NOMO-1 (cell line): Measurements from ENCODE around the gene FXR2.
"Not testable (repeated sequence)": the region's sequence is repeated elsewhere in the genome, so short reads cannot be mapped to it uniquely, and the experiment has no call there.

Experiments
- DNase-seq, 2 experiments: peaks; one replicate each; lab custom pipeline; 2025; ENCODE audit not compliant: unreplicated experiment in 2 of 2; lab: John Stamatoyannopoulos, UW

Gene FXR2

DNA sequence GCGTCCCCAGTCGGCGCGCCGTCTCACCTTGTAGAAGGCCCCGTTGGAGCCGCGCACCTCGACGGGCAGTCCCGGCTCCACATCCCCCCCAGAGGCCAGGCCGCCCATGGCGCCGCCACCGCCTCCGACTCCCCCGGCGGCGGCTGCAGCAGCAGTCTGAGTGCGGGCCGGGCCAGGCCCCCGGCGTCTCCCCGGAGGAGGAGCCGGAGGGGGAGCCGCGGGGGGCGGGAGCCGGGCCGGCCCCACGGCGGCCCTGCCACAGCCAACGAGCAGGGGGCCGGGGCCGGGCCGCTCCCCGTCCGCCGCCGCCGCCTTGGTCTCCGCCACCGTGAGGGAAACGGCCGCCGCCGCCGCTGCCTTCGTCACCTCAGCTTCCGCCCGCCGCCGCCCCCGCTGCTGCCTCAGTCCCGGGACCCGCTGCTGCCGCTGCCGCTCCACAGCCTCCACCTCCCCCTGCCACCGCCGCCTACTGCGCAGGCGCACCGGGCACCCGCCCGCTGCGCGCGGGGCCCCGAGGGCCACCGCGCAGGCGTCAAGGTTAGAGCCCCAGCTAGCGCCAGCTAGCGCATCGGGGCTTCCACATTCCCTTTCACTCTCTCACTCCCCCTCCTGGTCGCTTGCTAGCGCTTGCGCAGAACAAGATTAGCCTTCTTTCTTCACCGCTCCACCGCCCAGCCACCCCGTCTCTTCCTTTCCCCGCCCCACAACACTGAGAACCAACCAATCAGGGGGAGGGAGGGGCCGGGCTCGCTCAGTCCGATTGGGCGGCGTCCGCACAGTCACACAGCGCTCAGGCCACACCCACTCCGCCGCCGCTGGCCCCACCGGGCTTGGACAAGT, at the start of gene FXR2:
Gene FXR2, minus strand, starts transcription at position 473 of the 840 bp plus-strand sequence. Its CDS starts 365 bp downstream, at position 108.
- peak; percentile 99 to 100 for DNase-seq

DNA sequence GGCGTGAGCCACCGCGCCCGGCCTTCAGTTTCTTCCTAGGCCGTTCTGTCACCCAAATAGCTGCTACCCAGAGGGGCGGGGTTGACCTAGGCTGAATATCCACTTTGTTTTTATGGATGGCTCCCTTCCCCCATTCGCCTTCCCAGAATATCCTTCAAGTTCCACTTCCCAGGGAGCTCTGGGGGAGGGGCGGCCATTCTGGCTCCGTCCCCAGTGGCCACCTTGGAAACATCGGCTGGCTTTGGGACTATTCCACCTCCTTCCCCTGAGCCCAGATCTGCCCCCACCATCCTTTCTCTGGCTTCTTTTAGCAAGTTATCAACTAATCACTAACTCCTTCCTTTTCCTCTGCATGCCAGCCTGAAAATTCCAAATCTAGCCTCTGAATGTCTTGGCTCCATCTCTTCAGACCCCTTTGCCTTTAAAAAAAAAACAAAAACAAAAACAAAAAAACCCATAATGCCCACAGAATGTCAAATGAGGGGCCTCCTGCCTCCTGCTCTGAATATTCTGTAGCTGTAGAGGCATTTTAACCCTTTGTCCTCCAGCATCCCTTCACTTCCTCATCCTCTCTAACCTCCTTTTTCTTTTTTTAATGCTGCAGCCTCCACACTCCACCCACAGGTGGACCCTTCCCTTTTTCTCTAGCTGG, 42.4 kb upstream of the FXR2 start:
- no peak for DNase-seq

DNA sequence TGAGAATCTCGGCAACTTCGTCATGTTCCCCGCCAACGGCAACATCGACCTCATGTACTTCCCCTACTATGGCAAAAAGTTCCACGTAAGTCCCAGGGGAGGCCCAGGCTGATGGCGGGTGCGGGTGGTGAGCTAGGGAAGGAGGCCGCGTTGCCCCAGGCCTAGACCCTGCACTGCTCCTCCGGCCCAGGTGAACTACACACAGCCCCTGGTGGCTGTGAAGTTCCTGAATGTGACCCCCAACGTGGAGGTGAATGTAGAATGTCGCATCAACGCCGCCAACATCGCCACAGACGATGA, 40.8 kb upstream of the FXR2 start:
- DNase-seq: no peak

DNA sequence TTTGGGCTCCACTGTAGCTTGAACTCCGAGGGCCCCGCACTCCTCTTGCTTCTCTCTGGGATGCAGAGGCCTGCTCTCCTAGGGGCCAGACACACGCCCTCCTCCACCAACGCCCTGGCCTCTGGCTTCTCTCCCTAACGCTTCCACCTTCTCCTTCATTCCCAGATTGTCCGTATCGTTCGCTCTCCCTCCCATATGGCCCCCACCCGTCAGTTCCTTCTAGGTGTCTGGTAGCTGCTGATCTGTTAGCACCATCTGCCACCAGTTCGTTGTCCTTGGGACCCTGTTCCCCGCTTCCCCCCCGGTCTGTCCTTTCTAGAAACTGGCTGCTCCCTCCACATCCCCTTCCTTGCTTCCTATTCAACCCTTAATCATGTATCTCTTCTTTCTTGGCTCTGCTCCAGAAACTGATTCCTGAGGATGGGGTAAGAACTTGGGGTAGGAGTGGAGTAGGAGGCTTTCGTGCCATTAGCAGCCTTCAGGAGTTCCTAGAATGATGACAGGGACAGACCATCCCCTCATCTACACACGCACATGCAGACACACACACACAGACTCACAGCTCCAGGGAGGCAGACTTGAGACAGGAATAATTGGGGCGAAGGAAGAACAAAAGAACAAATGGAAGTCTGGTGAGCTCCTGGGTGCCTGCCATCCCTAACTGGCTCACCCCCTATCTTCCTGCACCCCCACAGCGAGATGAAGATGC, 40.3 kb upstream of the FXR2 start:
- DNase-seq: no peak

DNA sequence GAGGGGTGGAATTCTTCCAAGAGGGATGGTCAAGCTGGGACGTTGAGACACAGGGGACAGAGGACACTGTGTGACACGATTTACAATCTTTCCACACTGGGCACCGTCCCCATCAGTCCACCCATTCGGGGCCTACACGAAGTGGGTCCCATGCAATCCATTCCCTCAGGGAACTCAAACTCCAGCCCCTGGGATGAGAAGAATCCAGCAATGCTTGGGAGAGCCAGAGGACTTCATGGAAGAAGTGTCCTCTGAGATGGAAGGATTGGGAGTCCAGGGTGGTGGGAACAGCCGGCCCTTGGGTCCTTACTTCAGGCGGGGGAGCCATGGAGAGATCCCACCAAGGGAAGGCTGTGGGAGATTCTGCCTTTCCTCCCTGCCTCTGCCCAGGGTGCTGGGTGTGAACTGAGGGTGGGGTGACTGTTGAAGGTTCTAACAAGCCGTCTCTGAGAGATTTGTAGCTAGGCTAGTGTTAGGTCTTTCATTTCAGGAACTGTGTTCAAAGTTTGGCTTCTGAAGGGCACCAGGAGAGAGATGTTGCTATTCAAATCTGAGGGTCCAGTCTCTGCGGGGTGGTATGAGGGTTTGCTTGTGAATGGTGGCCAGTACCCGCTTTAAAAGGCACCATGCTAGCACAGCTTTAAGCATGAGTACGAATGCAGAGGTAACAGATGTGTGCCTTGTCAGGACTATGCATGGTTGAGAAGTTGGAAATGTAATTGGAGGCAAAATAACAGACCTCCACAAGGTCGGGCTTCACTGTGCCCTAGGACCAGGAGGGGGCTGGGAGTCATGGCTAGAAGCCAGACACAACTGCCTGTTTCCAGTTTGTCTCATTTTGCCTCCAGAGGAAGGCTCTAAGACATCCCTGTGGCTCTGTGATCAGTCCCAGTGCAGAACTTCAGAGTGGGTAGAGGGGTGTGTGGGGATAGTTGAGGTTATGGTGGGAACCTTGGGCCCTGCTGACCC, 38.0 kb upstream of the FXR2 start:
- no peak for DNase-seq

DNA sequence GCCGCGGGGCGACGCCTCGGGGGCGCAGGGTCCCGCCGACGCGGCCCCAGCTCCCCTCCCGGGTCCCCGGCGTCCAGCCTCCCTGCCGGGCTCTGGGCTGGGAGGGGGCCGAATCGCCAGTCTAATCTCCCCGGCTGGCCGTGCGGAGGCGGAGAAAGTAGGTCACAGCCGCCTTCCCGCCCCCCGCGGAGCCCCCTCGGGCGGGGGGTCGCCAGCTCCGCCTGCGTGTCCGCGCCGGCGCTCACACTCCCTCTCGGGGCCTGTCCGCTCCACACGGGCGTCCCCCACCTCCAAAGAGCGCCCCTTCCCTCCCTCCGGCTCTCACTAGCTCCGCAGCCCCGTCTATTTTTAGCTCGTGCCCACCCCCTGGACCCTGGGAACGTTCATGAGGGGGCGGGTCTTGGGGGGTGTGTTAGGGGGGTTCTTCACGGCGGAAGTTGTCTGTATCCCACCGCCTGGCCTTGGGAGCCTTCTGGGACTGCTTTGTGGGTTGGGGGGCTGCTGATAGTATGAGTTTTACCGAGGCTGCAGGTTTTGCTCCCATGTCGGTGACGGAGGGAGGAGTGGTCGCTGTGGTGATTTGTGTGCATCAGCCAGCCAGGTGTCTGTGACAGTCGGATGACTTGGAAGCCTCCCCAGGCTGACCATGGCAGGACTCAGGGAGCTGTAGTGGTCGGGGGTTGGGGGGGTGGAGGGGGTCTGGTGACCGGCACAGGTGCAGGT, 37.1 kb upstream of the FXR2 start:
- DNase-seq: no peak

DNA sequence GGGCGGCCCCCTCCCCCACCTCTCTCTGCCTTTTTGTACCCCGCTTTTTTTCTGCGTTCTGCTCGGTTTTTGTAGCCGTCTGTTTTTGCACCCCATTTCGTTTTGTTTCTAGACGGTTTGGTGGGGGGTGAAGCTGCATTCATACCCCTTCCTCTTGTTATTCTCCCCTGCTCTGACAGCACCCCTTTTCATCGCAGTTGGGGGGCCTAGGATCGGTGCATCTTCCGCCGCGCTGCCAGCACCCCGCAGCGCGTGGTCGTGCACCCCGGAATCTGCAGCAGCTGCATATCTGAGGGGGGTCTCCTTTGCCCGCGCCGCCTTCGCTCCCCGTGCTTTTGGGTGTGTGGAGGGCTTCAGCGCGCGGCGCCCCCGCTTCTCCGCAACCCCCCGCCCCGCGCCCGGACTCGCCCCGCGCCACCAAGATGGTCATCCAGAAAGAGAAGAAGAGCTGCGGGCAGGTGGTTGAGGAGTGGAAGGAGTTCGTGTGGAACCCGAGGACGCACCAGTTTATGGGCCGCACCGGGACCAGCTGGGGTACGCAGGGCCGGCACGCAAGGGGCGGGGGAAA, 36.5 kb upstream of the FXR2 start:
- DNase-seq: no peak

DNA sequence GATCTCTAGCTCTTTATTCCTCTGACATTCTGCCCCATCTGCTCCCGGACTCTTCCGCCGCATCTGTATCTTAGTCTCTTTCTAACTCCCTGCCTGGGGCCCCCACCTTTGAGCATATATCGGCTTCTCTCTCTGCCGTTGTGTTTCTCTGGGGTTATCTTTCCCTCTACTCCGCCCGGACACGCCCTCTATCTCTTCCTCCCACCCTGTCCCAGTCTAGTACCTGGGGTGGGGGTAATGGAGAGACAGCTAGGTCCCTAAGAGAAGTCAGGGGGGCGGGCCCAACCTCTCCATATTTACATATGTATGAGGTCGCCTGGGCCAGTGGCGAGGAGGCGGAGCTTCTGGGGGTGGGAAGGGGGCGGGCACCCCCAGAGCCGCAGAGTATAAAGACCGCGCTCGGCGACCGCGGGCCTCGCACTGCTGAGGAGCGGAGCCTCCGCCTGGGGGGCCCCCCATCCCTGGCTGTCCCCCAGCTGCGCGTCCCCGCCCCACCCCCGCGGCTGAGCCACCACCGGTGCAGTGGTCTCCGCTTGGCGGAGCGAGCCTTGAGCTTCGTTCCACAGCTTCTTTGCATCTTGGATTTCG, 35.9 kb upstream of the FXR2 start, which contains the start of gene ATP1B2:
Gene ATP1B2, plus strand, starts transcription at position 418 of the 588 bp plus-strand sequence. CDS start 593 bp downstream, outside the sequence.
- DNase-seq: peak; percentile 17 to 31

DNA sequence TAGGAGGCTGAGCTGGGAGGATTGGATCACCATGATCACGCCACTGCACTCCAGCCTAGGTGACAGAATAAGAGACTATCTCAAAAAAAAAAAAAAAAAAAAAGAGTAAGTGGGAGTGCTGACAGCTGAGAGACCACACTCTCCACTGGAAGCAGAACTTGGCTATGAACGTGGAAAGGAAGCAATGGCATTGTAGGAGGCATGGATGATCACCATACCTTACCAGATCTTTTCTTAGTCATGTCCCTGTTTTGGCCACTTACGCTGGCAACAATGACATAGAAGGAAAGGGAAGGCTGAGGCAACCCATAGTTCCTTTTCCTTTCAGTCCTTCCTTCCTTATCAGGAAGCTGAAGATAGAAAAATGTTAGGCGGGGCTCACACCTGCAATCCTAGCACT, 32.3 kb upstream of the FXR2 start:
- DNase-seq: no peak

DNA sequence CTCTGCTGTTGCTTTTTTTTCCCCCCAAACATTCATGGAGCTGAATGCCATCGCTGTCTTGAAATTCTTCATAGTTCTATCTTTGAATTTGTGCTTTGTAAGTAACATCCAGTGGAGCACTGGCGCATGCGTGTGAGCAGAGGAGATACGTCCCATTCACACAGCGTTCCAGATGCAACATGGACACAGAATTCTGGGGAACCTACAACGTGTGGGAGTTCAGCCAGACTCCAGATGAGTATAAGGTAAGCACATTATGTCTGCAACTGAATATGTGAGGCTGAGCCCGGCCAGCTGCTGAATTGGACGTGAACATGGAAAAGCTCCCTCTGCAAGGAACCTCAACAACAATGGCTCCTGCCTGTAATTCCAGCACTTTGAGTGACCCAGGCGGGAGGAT, 31.8 kb upstream of the FXR2 start:
- no peak for DNase-seq

DNA sequence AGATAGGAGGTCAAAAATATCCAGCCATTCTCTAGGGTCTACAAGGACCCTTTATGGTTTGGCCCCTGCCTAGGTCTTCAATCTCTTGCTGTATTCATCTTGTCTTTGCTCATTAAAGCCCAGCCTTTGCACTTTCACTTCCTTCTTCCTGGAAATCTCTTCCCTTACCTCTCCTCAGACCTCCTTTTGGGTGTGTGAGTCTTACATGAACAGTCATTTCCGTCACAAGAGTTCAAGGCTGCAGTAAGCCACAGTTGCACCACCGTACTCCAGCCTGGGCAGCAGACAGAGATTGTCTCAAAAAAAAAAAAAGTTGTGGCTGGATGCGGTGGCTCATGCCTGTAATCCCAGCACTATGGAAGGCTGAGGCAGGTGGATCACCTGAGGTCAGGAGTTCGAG, 30.1 kb upstream of the FXR2 start:
- peak; percentile 94 to 98 for DNase-seq

DNA sequence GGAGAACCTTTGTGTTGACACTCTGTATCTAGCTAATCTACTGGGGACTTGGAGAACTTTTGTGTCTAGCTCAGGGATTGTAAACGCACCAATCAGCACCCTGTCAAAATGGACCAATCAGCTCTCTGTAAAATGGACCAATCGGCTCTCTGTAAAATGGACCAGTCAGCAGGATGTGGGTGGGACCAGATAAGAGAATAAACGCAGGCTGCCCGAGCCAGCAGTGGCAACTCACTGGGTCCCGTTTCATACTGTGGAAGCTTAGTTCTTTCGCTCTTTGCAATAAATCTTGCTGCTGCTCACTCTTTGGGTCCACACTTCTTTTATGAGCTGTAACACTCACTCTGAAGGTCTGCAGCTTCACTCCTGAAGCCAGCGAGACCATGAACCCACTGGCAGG, 26.9 kb upstream of the FXR2 start:
- DNase-seq: not testable (repeated sequence)

DNA sequence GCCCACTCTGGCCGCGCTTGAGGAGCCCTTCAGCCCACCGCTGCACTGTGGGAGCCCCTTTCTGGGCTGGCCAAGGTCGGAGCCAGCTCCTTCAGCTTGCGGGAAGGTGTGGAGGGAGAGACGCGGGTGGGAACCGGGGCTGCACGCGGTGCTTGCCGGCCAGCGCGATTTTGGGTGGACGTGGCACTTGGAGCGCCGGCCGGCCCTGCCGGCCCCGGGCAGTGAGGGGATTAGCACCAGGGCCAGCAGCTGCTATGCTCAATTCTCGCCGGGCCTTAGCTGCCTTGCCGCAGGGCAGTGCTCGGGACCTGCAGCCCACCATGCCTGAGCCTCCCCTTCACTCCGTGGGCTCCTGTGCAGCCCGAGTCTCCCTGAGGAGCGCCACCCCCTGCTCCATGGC, 26.1 kb upstream of the FXR2 start:
- no peak for DNase-seq

DNA sequence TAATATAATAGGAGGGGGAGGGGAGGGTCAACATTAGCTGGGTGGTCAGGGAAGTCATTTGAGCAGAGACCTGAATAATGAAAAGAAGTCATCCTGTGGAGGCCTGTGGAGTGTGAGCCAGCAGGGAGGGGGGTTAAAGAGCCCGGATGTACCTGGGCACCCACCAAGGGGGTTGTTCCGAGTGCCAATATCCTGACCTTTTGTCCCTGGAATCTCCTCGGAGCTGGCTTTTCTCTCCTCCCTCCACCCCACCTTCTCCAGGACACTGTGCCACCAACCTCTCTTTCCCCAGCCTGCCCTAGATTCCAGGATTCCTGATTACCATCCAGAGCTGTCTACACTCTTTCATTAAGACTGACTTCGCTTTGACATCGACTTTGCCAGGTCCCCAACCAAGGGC, 21.5 kb upstream of the FXR2 start:
- DNase-seq: no peak

DNA sequence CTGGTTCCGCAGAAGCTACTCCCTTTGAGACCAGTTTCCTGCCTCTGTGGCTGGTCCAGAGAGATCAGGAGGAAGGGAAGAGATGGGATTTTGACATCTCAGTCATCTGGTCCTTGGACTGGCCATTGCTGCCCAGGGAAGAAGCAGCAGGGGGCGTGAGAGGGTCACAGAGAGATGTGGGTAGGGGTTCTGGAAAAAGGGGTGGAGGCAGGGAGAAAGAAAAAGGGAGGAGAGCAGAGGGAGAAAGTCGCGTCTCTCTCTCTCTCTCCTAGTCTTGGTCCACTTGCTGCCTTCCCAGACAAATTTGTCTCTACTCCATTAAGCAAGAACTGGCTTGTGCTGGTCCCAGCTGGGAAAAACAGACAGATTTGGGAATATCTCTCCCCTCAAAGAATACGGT, 19.7 kb upstream of the FXR2 start:
- DNase-seq: no peak

DNA sequence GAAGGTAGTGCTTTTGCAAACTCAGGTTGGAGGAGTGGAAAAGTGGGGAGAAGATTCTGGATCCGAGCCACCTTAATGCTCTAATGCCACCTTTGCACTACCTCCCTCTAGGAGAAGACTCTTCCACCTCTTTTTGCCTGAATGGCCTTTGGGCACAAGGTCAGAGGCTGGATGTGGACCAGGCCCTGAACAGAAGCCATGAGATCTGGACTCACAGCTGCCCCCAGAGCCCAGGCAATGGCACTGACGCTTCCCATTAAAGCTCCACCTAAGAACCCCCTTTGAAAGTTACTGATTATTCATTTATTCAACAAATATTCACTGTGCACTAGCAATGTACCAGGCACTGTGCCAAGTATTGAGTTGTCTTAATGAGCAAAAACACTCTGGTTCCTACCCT, 18.4 kb upstream of the FXR2 start:
- DNase-seq: no peak

DNA sequence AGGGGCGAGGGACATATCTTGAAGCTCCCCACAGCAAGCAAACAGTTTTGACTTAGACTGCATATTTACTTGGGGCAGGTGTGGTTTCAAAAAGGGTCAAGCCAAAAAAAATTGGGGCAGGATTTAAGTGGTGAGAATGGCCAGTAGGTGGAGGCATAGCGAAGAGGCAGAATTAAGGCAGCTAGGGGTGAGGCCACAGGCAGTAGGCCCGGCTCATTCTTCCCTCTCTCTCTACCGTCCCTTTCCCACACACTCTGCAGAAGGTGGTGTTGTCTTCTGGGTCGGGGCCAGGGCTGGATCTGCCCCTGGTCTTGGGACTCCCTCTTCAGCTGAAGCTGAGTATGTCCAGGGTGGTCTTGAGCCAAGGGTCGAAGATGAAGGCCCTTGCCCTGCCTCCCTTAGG, 17.8 kb upstream of the FXR2 start:
- DNase-seq: peak; percentile 56 to 77

DNA sequence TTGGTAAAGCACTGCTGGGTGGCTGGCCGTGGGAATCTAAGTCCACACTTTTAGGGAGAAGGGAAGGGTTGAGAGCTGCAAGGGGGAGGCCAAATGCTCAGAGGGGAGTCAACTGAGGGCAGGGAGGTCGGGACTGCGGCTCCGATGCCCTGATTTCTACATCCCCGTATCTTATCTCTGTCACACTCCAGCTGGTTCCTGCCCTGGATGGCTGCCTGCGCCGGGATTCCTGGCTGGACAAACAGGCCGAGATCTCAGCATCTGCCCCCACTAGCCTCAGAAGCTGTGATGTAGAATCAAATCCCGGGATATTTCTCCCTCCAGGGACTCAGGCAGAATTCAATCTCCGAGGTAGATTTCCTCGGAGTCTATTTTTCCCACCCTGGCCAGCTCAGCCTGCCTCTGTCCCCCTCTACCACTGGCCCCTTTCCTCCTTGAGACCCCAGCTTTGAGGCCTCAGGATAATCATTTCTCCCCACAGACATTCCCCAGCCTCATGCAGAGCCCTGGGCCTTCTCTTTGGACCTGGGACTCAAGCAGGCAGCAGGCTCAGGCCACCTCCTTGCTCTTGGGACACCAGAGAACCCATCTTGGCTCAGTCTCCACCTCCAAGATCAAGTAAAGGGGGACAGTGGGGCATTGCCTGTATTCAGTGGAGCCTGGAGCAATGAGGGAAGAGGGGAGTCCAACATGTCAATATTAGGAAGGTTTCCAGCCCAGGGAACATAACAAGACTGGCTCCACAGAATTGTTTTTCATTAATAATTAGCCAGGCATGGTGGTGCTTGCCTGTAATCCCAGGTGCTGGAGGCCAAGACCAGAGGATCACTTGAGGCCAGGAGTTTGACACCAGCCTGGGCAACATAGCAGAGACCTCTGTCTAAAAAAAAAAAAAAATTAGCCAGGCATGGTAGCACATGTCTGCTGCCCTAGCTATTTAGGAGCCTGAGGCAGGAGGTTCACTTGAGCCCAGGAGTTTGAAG, 17.0 kb upstream of the FXR2 start:
- no peak for DNase-seq
